Measurements from ENCODE around the gene BBS7.

BBS7 gene

DNA sequence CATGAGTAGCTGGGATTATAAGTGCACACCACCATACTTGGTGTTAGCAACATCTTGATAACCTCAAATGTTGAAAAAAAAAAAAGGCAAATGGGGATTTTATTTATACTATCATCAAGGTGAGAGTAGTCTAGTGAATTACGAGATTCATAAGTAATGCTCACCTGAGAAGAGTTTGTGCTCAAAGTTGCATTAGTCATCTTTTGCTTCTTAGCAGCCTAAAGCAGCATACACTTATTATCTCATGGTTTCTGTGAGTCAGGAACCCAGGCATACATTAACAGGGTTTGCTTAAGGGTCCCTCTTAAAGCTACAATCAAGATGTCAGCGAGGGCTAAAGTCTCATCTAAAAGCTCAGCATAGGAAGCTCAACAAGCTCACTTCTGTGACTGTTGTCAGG lies 77.3 kb downstream of the BBS7 start:
- H3K4me3 ChIP-seq, result no peak overlapping the region
- no peaks in the 10 kb centered on the region for H3K36me3 ChIP-seq (ENCODE audit: insufficient read depth, low read length)
- TF ChIP-seq EZH2 (IDR thresholded peaks at IDR 0.05) (no peak), FOXP2 (optimal IDR thresholded peaks at IDR 0.05; ENCODE audit: control extremely low read depth, extremely low read length, insufficient read depth) (no peak), POLR2AphosphoS5 (IDR thresholded peaks at IDR 0.05; ENCODE audit: borderline replicate concordance, low read depth, low read length) (no peak)
- H3K9me3 ChIP-seq (ENCODE audit: low read depth, low read length), result no peaks in the 10 kb centered on the region
- no peak overlapping the region for H3K27ac ChIP-seq
- no peak overlapping the region for H3K9ac ChIP-seq (ENCODE audit: insufficient read length)
- DNase-seq (ENCODE audit: low read depth, low spot score), result no peak

- Histone ChIP-seq H3K9ac (ENCODE audit: insufficient read length) (no peak overlapping the region), H3K4me3 (no peak overlapping the region), H3K36me3 (ENCODE audit: insufficient read depth, low read length) (no peaks in the 10 kb centered on the region), H3K27ac (no peak overlapping the region), H3K9me3 (ENCODE audit: low read depth, low read length) (no peaks in the 10 kb centered on the region)
- no peak for TF ChIP-seq POLR2AphosphoS5 (IDR thresholded peaks at IDR 0.05; ENCODE audit: borderline replicate concordance, low read depth, low read length)
- TF ChIP-seq FOXP2 (optimal IDR thresholded peaks at IDR 0.05; ENCODE audit: control extremely low read depth, extremely low read length, insufficient read depth), result no peak
- no peak for TF ChIP-seq EZH2 (IDR thresholded peaks at IDR 0.05)
- no peak for DNase-seq (ENCODE audit: low read depth, low spot score)
Observed at GRCh38 chr4:121791481-121791880, 78.8 kb downstream of the BBS7 start.

DNA sequence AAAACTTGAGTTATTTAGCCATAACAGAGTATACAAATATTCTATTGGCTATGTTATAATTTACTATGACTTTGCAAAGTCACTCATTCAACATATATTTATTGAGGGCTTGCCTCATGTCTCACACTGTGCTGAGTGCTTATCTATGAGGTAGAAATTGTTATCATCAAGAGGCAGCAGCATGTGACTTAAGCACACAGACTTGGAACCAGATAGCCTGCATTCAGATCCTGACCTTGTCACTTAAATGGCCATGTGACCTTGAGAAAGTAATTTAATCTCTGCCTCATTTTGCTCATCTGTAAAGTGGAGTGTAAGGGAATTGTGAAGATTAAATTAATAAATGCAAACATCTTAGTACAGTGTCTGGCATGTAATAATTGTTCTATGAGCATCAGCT lies 79.3 kb downstream of the BBS7 start:
- DNase-seq (ENCODE audit: low read depth, low spot score), result no peak
- no peak overlapping the region for H3K4me3 ChIP-seq
- H3K36me3 ChIP-seq (ENCODE audit: insufficient read depth, low read length), result no peaks in the 10 kb centered on the region
- TF ChIP-seq POLR2AphosphoS5 (IDR thresholded peaks at IDR 0.05; ENCODE audit: borderline replicate concordance, low read depth, low read length), result no peak
- no peak for TF ChIP-seq EZH2 (IDR thresholded peaks at IDR 0.05)
- TF ChIP-seq FOXP2 (optimal IDR thresholded peaks at IDR 0.05; ENCODE audit: control extremely low read depth, extremely low read length, insufficient read depth), result no peak
- no peak overlapping the region for H3K27ac ChIP-seq
- no peaks in the 10 kb centered on the region for H3K9me3 ChIP-seq (ENCODE audit: low read depth, low read length)
- H3K9ac ChIP-seq (ENCODE audit: insufficient read length), result no peak overlapping the region

- no peak overlapping the region for H3K27ac ChIP-seq
- DNase-seq (ENCODE audit: low read depth, low spot score), result no peak
Observed at GRCh38 chr4:121789960-121790829, 80.1 kb downstream of the BBS7 start.

DNA sequence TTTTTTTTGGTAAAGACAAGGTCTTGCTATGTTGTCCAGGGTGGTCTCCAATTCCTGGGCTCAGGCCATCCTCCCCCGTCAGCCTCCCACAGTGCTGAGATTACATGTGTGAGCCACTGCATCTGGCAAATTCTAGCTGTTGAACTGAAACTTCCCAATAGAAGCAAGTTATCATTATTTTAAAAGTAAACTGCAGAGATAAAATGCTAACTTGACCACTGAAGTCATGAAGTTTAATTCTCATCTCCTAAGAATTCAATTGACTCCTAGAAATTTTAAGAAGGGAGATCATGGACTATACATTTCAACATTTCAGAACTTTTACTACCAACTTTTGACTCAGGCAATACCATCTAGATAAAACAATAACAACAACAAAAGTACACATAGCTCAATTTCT lies 80.8 kb downstream of the BBS7 start:
- Histone ChIP-seq H3K9me3 (ENCODE audit: low read depth, low read length) (no peaks in the 10 kb centered on the region), H3K4me3 (no peak overlapping the region), H3K36me3 (ENCODE audit: insufficient read depth, low read length) (no peaks in the 10 kb centered on the region), H3K9ac (ENCODE audit: insufficient read length) (no peak overlapping the region), H3K27ac (no peak overlapping the region)
- TF ChIP-seq EZH2 (IDR thresholded peaks at IDR 0.05), result no peak
- TF ChIP-seq POLR2AphosphoS5 (IDR thresholded peaks at IDR 0.05; ENCODE audit: borderline replicate concordance, low read depth, low read length), result no peak
- no peak for TF ChIP-seq FOXP2 (optimal IDR thresholded peaks at IDR 0.05; ENCODE audit: control extremely low read depth, extremely low read length, insufficient read depth)
- no peak for DNase-seq (ENCODE audit: low read depth, low spot score)

More at GRCh38 chr4:121789960-121790829, 80.1 kb downstream of the BBS7 start:
- Histone ChIP-seq H3K36me3 (ENCODE audit: insufficient read depth, low read length) (no peaks in the 10 kb centered on the region), H3K9ac (ENCODE audit: insufficient read length) (no peak overlapping the region), H3K4me3 (no peak overlapping the region), H3K9me3 (ENCODE audit: low read depth, low read length) (no peaks in the 10 kb centered on the region)
- TF ChIP-seq EZH2 (IDR thresholded peaks at IDR 0.05), result no peak
- TF ChIP-seq FOXP2 (optimal IDR thresholded peaks at IDR 0.05; ENCODE audit: control extremely low read depth, extremely low read length, insufficient read depth), result no peak
- no peak for TF ChIP-seq POLR2AphosphoS5 (IDR thresholded peaks at IDR 0.05; ENCODE audit: borderline replicate concordance, low read depth, low read length)

DNA sequence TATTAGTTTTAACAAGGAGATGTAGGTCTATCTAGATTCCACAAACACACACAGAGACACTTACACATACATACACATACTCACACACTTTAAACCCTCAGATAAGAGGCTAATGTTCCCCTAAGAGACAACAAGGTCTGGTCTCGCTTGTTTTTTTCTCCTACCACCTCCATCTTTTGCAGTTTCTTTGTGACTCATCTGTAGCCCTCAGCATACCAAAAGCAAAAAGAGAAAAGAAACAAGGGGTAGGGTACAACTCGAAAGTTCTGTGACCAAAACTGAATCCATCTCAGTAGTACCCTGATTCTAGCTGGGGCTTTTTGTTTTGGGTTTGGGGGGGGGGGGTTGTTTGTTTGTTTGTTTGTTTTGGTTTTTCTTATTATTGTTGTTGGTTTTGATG lies 81.4 kb downstream of the BBS7 start:
- no peak for TF ChIP-seq FOXP2 (optimal IDR thresholded peaks at IDR 0.05; ENCODE audit: control extremely low read depth, extremely low read length, insufficient read depth)
- no peak for TF ChIP-seq EZH2 (IDR thresholded peaks at IDR 0.05)
- no peak for TF ChIP-seq POLR2AphosphoS5 (IDR thresholded peaks at IDR 0.05; ENCODE audit: borderline replicate concordance, low read depth, low read length)
- Histone ChIP-seq H3K27ac (no peak overlapping the region), H3K36me3 (ENCODE audit: insufficient read depth, low read length) (no peaks in the 10 kb centered on the region), H3K9ac (ENCODE audit: insufficient read length) (no peak overlapping the region), H3K9me3 (ENCODE audit: low read depth, low read length) (no peaks in the 10 kb centered on the region), H3K4me3 (no peak overlapping the region)
- no peak for DNase-seq (ENCODE audit: low read depth, low spot score)

- Histone ChIP-seq H3K36me3 (ENCODE audit: insufficient read depth, low read length) (no peaks in the 10 kb centered on the region), H3K9me3 (ENCODE audit: low read depth, low read length) (no peaks in the 10 kb centered on the region), H3K4me3 (no peak overlapping the region), H3K27ac (no peak overlapping the region), H3K9ac (ENCODE audit: insufficient read length) (no peak overlapping the region)
- DNase-seq (ENCODE audit: low read depth, low spot score), result no peak
- TF ChIP-seq POLR2AphosphoS5 (IDR thresholded peaks at IDR 0.05; ENCODE audit: borderline replicate concordance, low read depth, low read length), result no peak
Observed at GRCh38 chr4:121786221-121786620, 84.1 kb downstream of the BBS7 start.

GRCh38 chr4:121785479-121785878 lies 84.8 kb downstream of the BBS7 start:
- DNase-seq (ENCODE audit: low read depth, low spot score), result no peak
- TF ChIP-seq EZH2 (IDR thresholded peaks at IDR 0.05) (no peak), POLR2AphosphoS5 (IDR thresholded peaks at IDR 0.05; ENCODE audit: borderline replicate concordance, low read depth, low read length) (no peak), FOXP2 (optimal IDR thresholded peaks at IDR 0.05; ENCODE audit: control extremely low read depth, extremely low read length, insufficient read depth) (no peak)
- Histone ChIP-seq H3K9ac (ENCODE audit: insufficient read length) (no peak overlapping the region), H3K4me3 (no peak overlapping the region), H3K36me3 (ENCODE audit: insufficient read depth, low read length) (no peaks in the 10 kb centered on the region), H3K9me3 (ENCODE audit: low read depth, low read length) (no peaks in the 10 kb centered on the region), H3K27ac (no peak overlapping the region)

DNA sequence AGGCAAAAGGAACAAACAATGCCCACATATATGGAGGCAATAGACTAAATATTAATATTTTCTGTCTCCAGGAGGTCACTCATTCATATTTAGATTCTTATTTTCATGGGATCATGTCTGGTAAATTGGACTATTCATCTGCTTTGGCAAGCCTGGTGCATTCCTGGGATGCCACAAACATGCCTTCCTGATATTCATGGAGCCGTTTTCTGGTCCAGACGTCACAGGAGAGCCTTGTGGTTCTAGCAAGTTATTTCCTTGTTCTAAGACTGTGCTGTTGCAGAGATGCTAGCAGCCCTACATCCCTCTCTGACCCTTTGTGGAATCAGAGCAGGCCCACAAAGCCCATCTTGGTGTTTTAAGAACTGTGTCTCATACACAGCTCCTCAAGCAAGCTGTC lies 85.3 kb downstream of the BBS7 start:
- DNase-seq (ENCODE audit: low read depth, low spot score), result no peak
- TF ChIP-seq POLR2AphosphoS5 (IDR thresholded peaks at IDR 0.05; ENCODE audit: borderline replicate concordance, low read depth, low read length) (no peak), EZH2 (IDR thresholded peaks at IDR 0.05) (no peak), FOXP2 (optimal IDR thresholded peaks at IDR 0.05; ENCODE audit: control extremely low read depth, extremely low read length, insufficient read depth) (no peak)

More for the DNA sequence above, 85.3 kb downstream of the BBS7 start:
- H3K9me3 ChIP-seq (ENCODE audit: low read depth, low read length), result no peaks in the 10 kb centered on the region
- no peaks in the 10 kb centered on the region for H3K36me3 ChIP-seq (ENCODE audit: insufficient read depth, low read length)
- no peak overlapping the region for H3K4me3 ChIP-seq
- H3K9ac ChIP-seq (ENCODE audit: insufficient read length), result no peak overlapping the region
- H3K27ac ChIP-seq, result no peak overlapping the region
